ENCODE measurements around the gene SLC12A1. TPM values are rescaled to one million over a fixed set of nuclear protein-coding genes. Genes with fewer than 3 reads are reported as not detected.

SLC12A1 gene
- polyA plus RNA-seq, 3 donors: not detected

DNA sequence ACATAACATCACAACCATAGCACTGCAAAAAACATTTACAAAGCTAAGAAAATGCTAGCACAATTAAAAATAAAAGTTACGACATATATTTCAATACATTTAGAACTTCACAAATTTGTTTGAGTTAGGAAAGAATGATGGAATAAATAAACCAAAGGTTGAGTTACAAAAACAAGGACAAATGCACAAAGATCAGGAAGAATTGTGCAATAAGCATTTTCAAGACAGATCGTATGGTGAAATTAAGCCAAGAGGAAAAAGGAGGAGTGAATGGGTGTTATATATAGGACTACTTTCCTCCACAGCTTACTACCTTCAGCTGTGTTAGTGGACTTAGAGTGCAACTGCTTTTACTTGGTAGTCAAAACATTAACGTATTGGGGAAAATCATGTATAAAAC, 20.6 kb upstream of the SLC12A1 start:
- Histone ChIP-seq H3K4me2 (replicated peaks; ENCODE audit: extremely low read depth, low read length, poor library complexity, severe bottlenecking) (no peak overlapping the region), H3K4me3 (replicated peaks in 1 of 3; ENCODE audit: low read depth in 2 of 3, low read length in 3 of 3) (no peak overlapping the region), H3K36me3 (replicated peaks in 1 of 2; ENCODE audit: control insufficient read depth in 1 of 2, insufficient read depth in 2 of 2, low read length in 2 of 2) (no peaks in the 10 kb centered on the region), H3K9me3 (replicated peaks in 1 of 2; ENCODE audit: control insufficient read depth in 1 of 2, insufficient read depth in 1 of 2, low read length in 2 of 2) (no peaks in the 10 kb centered on the region), H3K4me1 (ENCODE audit: control insufficient read depth in 1 of 2, insufficient read depth in 2 of 2, low read length in 2 of 2) (no peaks in the 10 kb centered on the region), H4K20me1 (ENCODE audit: insufficient read depth, low read length) (no peaks in the 10 kb centered on the region), H3K27ac (ENCODE audit: low read depth in 1 of 2, low read length in 2 of 2) (no peak overlapping the region), H3K27me3 (ENCODE audit: control insufficient read depth in 2 of 2, insufficient read depth in 2 of 2, low read length in 2 of 2) (peaks cover 3 to 4% of the 10 kb centered on the region in 2 donors), H3K9ac (ENCODE audit: insufficient read depth, low read length, poor library complexity, severe bottlenecking) (no peak overlapping the region), H3K79me2 (ENCODE audit: insufficient read depth, low read length) (no peaks in the 10 kb centered on the region), H2AFZ (ENCODE audit: insufficient read depth, low read depth, low read length, poor library complexity, severe bottlenecking) (no peak overlapping the region)
- H3K36me3 Mint-ChIP-seq: no peaks in the 10 kb centered on the region
- no peak for DNase-seq
- H3K4me1 Mint-ChIP-seq: no peaks in the 10 kb centered on the region
- intact Hi-C loops (cut with micrococcal nuclease): no loop called here
- peaks cover 1 to 6% (median 2%) of the 10 kb centered on the region in 3 donors for H3K27me3 Mint-ChIP-seq (ENCODE audit: low read depth in 3 of 3)
- no peak overlapping the region for H3K27ac Mint-ChIP-seq
- TF ChIP-seq, protein P1, sequence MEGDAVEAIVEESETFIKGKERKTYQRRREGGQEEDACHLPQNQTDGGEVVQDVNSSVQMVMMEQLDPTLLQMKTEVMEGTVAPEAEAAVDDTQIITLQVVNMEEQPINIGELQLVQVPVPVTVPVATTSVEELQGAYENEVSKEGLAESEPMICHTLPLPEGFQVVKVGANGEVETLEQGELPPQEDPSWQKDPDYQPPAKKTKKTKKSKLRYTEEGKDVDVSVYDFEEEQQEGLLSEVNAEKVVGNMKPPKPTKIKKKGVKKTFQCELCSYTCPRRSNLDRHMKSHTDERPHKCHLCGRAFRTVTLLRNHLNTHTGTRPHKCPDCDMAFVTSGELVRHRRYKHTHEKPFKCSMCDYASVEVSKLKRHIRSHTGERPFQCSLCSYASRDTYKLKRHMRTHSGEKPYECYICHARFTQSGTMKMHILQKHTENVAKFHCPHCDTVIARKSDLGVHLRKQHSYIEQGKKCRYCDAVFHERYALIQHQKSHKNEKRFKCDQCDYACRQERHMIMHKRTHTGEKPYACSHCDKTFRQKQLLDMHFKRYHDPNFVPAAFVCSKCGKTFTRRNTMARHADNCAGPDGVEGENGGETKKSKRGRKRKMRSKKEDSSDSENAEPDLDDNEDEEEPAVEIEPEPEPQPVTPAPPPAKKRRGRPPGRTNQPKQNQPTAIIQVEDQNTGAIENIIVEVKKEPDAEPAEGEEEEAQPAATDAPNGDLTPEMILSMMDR (IDR thresholded peaks at IDR 0.05): no peak
- peaks cover 0 to 2% (median 0%) of the 10 kb centered on the region in 7 donors for H3K9me3 Mint-ChIP-seq
- no peak overlapping the region for H3K4me3 Mint-ChIP-seq
- no CpG with 5 or more reads among the region's 3 CpGs for WGBS (ENCODE audit: insufficient coverage)

DNA sequence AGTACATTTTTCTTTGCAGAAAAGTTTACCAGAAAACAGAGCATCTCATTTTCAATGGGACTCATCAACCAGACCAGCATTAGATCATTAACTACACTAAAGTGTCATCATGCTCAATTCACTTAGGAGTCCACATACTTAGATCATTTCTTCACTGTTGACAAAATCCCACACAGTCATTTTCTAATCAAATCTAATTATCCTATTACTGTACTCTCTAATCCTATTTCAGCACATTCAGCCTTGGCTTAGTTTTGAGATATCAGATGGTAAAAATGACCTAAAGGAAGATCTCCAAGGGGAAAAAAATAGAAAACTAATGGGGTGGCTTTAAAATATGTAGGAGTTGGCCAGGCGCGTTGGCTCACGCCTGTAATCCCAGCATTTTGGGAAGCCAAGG, 19.8 kb upstream of the SLC12A1 start:
- no CpG with 5 or more reads among the region's 3 CpGs for WGBS (ENCODE audit: insufficient coverage)
- H3K27me3 Mint-ChIP-seq (ENCODE audit: low read depth in 3 of 3): peaks cover 0 to 4% (median 2%) of the 10 kb centered on the region in 3 donors

More for the DNA sequence above, 19.8 kb upstream of the SLC12A1 start:
- Histone ChIP-seq H3K36me3 (replicated peaks in 1 of 2; ENCODE audit: control insufficient read depth in 1 of 2, insufficient read depth in 2 of 2, low read length in 2 of 2) (no peaks in the 10 kb centered on the region), H3K4me3 (replicated peaks in 1 of 3; ENCODE audit: low read depth in 2 of 3, low read length in 3 of 3) (no peak overlapping the region), H3K27ac (ENCODE audit: low read depth in 1 of 2, low read length in 2 of 2) (no peak overlapping the region), H3K9me3 (replicated peaks in 1 of 2; ENCODE audit: control insufficient read depth in 1 of 2, insufficient read depth in 1 of 2, low read length in 2 of 2) (no peaks in the 10 kb centered on the region), H3K4me2 (replicated peaks; ENCODE audit: extremely low read depth, low read length, poor library complexity, severe bottlenecking) (no peak overlapping the region), H2AFZ (ENCODE audit: insufficient read depth, low read depth, low read length, poor library complexity, severe bottlenecking) (no peak overlapping the region), H3K9ac (ENCODE audit: insufficient read depth, low read length, poor library complexity, severe bottlenecking) (no peak overlapping the region), H3K27me3 (ENCODE audit: control insufficient read depth in 2 of 2, insufficient read depth in 2 of 2, low read length in 2 of 2) (peaks cover 4 to 5% of the 10 kb centered on the region in 2 donors), H3K4me1 (ENCODE audit: control insufficient read depth in 1 of 2, insufficient read depth in 2 of 2, low read length in 2 of 2) (peaks cover 0 to 4% of the 10 kb centered on the region in 2 donors), H4K20me1 (ENCODE audit: insufficient read depth, low read length) (no peaks in the 10 kb centered on the region), H3K79me2 (ENCODE audit: insufficient read depth, low read length) (no peaks in the 10 kb centered on the region)
- no peak overlapping the region for H3K27ac Mint-ChIP-seq
- H3K4me3 Mint-ChIP-seq: no peak overlapping the region
- intact Hi-C loops (cut with micrococcal nuclease): no loop called here
- H3K36me3 Mint-ChIP-seq: no peaks in the 10 kb centered on the region
- TF ChIP-seq, protein P1 (IDR thresholded peaks at IDR 0.05): no peak
- peaks cover 0 to 3% (median under 1%) of the 10 kb centered on the region in 7 donors for H3K9me3 Mint-ChIP-seq
- DNase-seq: no peak
- H3K4me1 Mint-ChIP-seq: peaks cover 3% of the 10 kb centered on the region

Measured in CD14-positive monocyte (primary cell).